B cell (primary cell): ENCODE data around the gene CGNL1.

ENCODE experiments used
- CTCF ChIP-seq: fragments of 200-600 bp; IDR thresholded peaks from one replicate; pipeline ENCODE4 v1.8.0; 2022; ENCODE audit warnings: antibody characterized with exemption, mild to moderate bottlenecking
- EZH2 ChIP-seq: IDR thresholded peaks from 2 replicates; pipeline ENCODE4 v1.6.1; 2012; ENCODE audit warnings: borderline replicate concordance, low read depth, mild to moderate bottlenecking, moderate library complexity, low read length; ENCODE audit not compliant: insufficient read depth, poor library complexity, severe bottlenecking

GRCh38 chr15:57436166-57436565 is 59.9 kb downstream of the CGNL1 start:
- TF ChIP-seq CTCF (no peak), EZH2 (no peak)
